Panc1 (cell line): Measurements from ENCODE around the gene ARGLU1. TPM values are rescaled to one million over a fixed set of nuclear protein-coding genes. Genes with fewer than 3 reads are reported as not detected.

Experiments used
- ATAC-seq: fragments of 200-7000 bp; cut with Tn5 transposase; 2 replicates; pipeline ENCODE4 v1.9.1; 2020; ENCODE audit warnings: mild to moderate bottlenecking, moderate library complexity
- BruUV-seq: library from RNA; stranded (reverse); fragments of 400-500 nt; replicated peaks from 2 replicates; lab custom pipeline; 2021; lab: Mats Ljungman, UMichigan
- CTCF ChIA-PET: fragments of 300-600 bp; sonication (Branson Sonifier 250); formaldehyde crosslinking; loops from one replicate; lab custom pipeline; 2022; ENCODE audit warnings: antibody characterized with exemption; lab: Charles Lee
- POLR2A ChIA-PET: fragments of 300-600 bp; sonication (Branson Sonifier 250); formaldehyde crosslinking; loops from one replicate; lab custom pipeline; 2022; ENCODE audit warnings: antibody characterized with exemption; lab: Charles Lee
- DNase-seq: peaks from one replicate; pipeline ENCODE4 v3.0.0-alpha.2; 2010; ENCODE audit warnings: low read depth, low spot score
- H3K27ac ChIP-seq: 2 replicates; pipeline ENCODE4 v1.5.1; 2011; ENCODE audit warnings: mild to moderate bottlenecking, low read length, inconsistent platforms
- H3K27me3 ChIP-seq: fragments of 200-500 bp; sonication (Bioruptor generic); 2 replicates; pipeline ENCODE4 v1.6.0; 2014; ENCODE audit warnings: low read length, inconsistent platforms; ENCODE audit not compliant: control insufficient read depth, insufficient read depth
- H3K36me3 ChIP-seq: fragments of 200-500 bp; sonication (Bioruptor generic); 2 replicates; pipeline ENCODE4 v1.5.1; 2014; ENCODE audit warnings: inconsistent platforms, mild to moderate bottlenecking, low read length, moderate library complexity; ENCODE audit not compliant: control insufficient read depth, insufficient read depth
- H3K4me1 ChIP-seq: 2 replicates; pipeline ENCODE4 v1.5.1; 2011; ENCODE audit warnings: inconsistent platforms, mild to moderate bottlenecking, low read length, moderate library complexity; ENCODE audit not compliant: control insufficient read depth, insufficient read depth
- H3K4me3 ChIP-seq, 2 experiments: 2 replicates each; pipeline ENCODE4 v1.5.1; 2011 to 2012; ENCODE audit warnings: low read depth in 2 of 2, low read length in 2 of 2, mild to moderate bottlenecking in 2 of 2, inconsistent platforms in 1 of 2, moderate library complexity in 1 of 2
- H3K9me3 ChIP-seq: fragments of 200-500 bp; sonication (Bioruptor generic); 2 replicates; pipeline ENCODE4 v1.5.1; 2014; ENCODE audit warnings: low read depth, mild to moderate bottlenecking, inconsistent platforms, low read length, moderate library complexity; ENCODE audit not compliant: control insufficient read depth, insufficient read depth
- POLR2AphosphoS5 ChIP-seq: IDR thresholded peaks from 2 replicates; pipeline ENCODE4 v1.6.1; 2012; ENCODE audit warnings: mild to moderate bottlenecking, low read depth, low read length, moderate library complexity
- SIN3A ChIP-seq: IDR thresholded peaks from 2 replicates; pipeline ENCODE4 v1.6.1; 2012; ENCODE audit warnings: low read depth, mild to moderate bottlenecking, low read length, moderate library complexity, borderline replicate concordance; ENCODE audit not compliant: insufficient read depth
- TCF7L2 ChIP-seq: IDR thresholded peaks from 2 replicates; pipeline ENCODE4 v1.6.1; 2011; ENCODE audit warnings: mild to moderate bottlenecking, low read depth, low read length, inconsistent platforms
- in situ Hi-C: cut with HindIII; loops from 2 replicates; pipeline ENCODE4 v1.10.0; 2016; ENCODE audit warnings: low sequenced_read_pairs, low pct_unique_long_range_greater_than_20kb
- intact Hi-C: fragments of 100-400 bp; cut with micrococcal nuclease; formaldehyde crosslinking; loops from one replicate; pipeline ENCODE4 v1.10.0; 2022; ENCODE audit not compliant: unreplicated experiment
- total RNA-seq: library from RNA; stranded (reverse); gene quantifications from one replicate; pipeline ENCODE4 v1.2.1, GENCODE V29; 2021; ENCODE audit not compliant: unreplicated experiment
- TF ChIP-seq, protein P1 (sequence below), 2 experiments: IDR thresholded peaks; 2 replicates each; pipeline ENCODE4 v1.6.1; 2011 to 2012; ENCODE audit warnings: low read depth in 2 of 2, control low read depth in 1 of 2, low read length in 1 of 2, mild to moderate bottlenecking in 1 of 2, moderate library complexity in 1 of 2; ENCODE audit not compliant: insufficient read depth in 1 of 2
- TF ChIP-seq, protein P2 (sequence below): fragments of 450-650 bp; IDR thresholded peaks from 2 replicates; pipeline ENCODE4 v1.5.1; 2017; ENCODE audit warnings: mild to moderate bottlenecking

Gene ARGLU1
- total RNA-seq, 1 experiment from 2014 or later = 38.5 TPM

DNA sequence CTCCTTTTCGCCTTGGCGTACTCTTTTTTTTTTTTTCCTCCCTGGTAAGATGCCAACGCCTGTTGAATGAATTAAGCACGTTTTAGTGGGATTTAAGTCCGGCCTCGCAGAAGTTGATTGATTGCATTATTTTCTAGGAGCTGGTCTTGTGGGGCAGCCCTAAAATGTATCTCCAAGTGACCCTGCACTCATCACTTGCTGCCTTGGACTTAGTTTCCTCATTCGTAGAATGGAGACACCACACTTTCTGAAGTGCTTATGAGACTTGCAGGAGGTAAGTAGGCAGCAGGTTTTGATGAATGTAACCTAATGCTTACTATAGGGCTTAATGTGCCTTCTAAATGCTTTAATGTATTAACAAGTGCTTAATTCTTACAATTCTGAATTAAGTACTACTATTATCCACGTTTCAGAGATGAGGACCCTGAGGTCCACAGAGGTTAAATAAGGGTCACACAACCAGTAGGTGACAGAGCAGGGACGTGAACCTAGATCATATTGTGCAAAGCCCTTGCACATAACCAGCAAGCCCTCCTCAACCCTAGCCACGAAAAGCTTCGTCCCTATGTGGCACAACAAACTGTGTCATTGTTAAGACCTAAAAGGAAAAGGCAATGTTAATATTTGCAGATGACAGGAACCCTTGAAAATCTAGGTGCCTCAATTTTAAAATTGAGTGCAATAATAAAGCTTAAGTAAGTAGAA, 514 bp upstream of the ARGLU1 start:
- TF ChIP-seq, protein P1, sequence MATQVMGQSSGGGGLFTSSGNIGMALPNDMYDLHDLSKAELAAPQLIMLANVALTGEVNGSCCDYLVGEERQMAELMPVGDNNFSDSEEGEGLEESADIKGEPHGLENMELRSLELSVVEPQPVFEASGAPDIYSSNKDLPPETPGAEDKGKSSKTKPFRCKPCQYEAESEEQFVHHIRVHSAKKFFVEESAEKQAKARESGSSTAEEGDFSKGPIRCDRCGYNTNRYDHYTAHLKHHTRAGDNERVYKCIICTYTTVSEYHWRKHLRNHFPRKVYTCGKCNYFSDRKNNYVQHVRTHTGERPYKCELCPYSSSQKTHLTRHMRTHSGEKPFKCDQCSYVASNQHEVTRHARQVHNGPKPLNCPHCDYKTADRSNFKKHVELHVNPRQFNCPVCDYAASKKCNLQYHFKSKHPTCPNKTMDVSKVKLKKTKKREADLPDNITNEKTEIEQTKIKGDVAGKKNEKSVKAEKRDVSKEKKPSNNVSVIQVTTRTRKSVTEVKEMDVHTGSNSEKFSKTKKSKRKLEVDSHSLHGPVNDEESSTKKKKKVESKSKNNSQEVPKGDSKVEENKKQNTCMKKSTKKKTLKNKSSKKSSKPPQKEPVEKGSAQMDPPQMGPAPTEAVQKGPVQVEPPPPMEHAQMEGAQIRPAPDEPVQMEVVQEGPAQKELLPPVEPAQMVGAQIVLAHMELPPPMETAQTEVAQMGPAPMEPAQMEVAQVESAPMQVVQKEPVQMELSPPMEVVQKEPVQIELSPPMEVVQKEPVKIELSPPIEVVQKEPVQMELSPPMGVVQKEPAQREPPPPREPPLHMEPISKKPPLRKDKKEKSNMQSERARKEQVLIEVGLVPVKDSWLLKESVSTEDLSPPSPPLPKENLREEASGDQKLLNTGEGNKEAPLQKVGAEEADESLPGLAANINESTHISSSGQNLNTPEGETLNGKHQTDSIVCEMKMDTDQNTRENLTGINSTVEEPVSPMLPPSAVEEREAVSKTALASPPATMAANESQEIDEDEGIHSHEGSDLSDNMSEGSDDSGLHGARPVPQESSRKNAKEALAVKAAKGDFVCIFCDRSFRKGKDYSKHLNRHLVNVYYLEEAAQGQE (IDR thresholded peaks at IDR 0.05; ENCODE audit: insufficient read depth in 1 of 2, low read depth in 2 of 2, low read length in 1 of 2) = no peak
- no peak for TF ChIP-seq TCF7L2
- TF ChIP-seq, protein P2, sequence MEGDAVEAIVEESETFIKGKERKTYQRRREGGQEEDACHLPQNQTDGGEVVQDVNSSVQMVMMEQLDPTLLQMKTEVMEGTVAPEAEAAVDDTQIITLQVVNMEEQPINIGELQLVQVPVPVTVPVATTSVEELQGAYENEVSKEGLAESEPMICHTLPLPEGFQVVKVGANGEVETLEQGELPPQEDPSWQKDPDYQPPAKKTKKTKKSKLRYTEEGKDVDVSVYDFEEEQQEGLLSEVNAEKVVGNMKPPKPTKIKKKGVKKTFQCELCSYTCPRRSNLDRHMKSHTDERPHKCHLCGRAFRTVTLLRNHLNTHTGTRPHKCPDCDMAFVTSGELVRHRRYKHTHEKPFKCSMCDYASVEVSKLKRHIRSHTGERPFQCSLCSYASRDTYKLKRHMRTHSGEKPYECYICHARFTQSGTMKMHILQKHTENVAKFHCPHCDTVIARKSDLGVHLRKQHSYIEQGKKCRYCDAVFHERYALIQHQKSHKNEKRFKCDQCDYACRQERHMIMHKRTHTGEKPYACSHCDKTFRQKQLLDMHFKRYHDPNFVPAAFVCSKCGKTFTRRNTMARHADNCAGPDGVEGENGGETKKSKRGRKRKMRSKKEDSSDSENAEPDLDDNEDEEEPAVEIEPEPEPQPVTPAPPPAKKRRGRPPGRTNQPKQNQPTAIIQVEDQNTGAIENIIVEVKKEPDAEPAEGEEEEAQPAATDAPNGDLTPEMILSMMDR = no peak
- no peak for TF ChIP-seq POLR2AphosphoS5
- TF ChIP-seq SIN3A = no peak
- peaks cover 25% of the 10 kb centered on the region for H3K4me1 ChIP-seq
- CTCF ChIA-PET = interaction anchor here (0.7 kb wide), 1 partner anchor 346 kb away, joined by 6 read pairs; no protein-coding TSS in a partner anchor
- H3K4me3 ChIP-seq = peak overlapping the region; percentile 69 to 84
- POLR2A ChIA-PET = interaction anchor here (0.7 to 0.8 kb wide), 2 partner anchors 31 to 416 kb away, joined by 3 to 4 read pairs; no protein-coding TSS in a partner anchor
- no TSS peak for BruUV-seq
- intact Hi-C loops = loop anchor here (5.0 kb wide), 1 partner anchor 349 kb away; no protein-coding TSS in a partner anchor
- H3K27ac ChIP-seq = peak overlapping the region; percentile 86
- no peak for DNase-seq
- H3K9me3 ChIP-seq = no peaks in the 10 kb centered on the region
- ATAC-seq = no peak
- H3K27me3 ChIP-seq = no peaks in the 10 kb centered on the region
- no peaks in the 10 kb centered on the region; the same call in 1 of the 2 replicates for H3K36me3 ChIP-seq
- in situ Hi-C loops = no loop called here

DNA sequence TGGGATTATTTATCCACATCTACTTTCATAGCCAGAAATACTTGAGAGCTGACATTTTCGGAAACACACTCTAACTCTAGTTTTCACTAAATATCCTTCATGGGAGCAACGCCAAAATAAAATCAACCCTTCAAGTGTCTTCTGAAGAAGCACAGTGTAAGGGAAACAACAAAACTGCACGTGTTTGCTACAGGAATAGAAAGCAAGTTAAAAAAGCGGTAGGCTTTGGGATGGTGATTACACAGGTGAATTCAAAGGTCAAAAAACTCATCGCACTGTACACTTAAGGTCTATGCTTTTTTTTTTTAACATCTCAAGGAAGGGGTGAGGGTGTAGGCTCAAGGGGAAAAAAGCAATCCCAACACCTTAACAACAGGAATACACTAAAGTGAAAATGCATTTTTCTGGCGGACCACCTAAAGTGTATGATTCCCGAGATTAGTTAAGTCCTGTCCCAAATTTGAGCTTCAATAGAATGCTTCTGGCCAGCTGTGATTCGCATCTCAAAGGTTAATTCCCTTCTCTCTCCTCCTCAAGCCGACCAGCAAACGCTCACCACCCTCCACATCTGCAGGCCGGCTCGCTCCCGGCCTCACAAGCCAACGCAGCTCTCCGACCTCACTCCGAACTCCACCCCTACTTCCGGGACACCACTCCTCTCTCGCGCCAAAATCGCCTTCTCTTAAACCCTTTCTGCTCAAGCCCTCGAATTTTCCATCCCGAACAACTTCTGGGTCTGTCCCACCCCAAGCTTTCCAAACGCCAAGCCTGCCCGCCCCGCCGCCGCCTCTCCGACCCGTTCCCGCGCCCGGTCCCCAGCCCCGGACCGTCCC, 1.1 kb downstream of the ARGLU1 start:
- BruUV-seq = TSS peak; percentile 74
- TF ChIP-seq, protein P1 (IDR thresholded peaks at IDR 0.05; ENCODE audit: insufficient read depth in 1 of 2, low read depth in 2 of 2, low read length in 1 of 2) = no peak
- no peak for TF ChIP-seq POLR2AphosphoS5
- TF ChIP-seq, protein P2 = no peak
- TF ChIP-seq TCF7L2 = no peak
- TF ChIP-seq SIN3A = no peak
- DNase-seq = no peak
- no peaks in the 10 kb centered on the region for H3K9me3 ChIP-seq
- ChIA-PET CTCF (no interaction called here), POLR2A (no interaction called here)
- in situ Hi-C loops (no loop called here), intact Hi-C loops (loop anchor here (5.0 kb wide), 1 partner anchor 350 kb away; no protein-coding TSS in a partner anchor)
- H3K4me3 ChIP-seq = peak overlapping the region; percentile 69 to 84
- H3K27me3 ChIP-seq = no peaks in the 10 kb centered on the region
- peaks cover 36% of the 10 kb centered on the region for H3K4me1 ChIP-seq
- peak overlapping the region; percentile 36; the same call in 1 of the 2 replicates for H3K27ac ChIP-seq
- ATAC-seq = peak; percentile 67
- H3K36me3 ChIP-seq = no peaks in the 10 kb centered on the region; the same call in 1 of the 2 replicates
